ENCODE results near the gene TSPAN14.

GRCh38 chr10:80532571-80532970 is 78.5 kb downstream of the TSPAN14 start:
- TF ChIP-seq EZH2 (IDR thresholded peaks at IDR 0.05), result no peak
- TF ChIP-seq POLR2AphosphoS5 (IDR thresholded peaks at IDR 0.05; ENCODE audit: borderline replicate concordance, low read depth, low read length), result no peak
- TF ChIP-seq FOXP2 (optimal IDR thresholded peaks at IDR 0.05; ENCODE audit: control extremely low read depth, extremely low read length, insufficient read depth), result no peak

All from SK-N-MC (cell line).